ENCODE measurements around the gene DCUN1D1.

DNA sequence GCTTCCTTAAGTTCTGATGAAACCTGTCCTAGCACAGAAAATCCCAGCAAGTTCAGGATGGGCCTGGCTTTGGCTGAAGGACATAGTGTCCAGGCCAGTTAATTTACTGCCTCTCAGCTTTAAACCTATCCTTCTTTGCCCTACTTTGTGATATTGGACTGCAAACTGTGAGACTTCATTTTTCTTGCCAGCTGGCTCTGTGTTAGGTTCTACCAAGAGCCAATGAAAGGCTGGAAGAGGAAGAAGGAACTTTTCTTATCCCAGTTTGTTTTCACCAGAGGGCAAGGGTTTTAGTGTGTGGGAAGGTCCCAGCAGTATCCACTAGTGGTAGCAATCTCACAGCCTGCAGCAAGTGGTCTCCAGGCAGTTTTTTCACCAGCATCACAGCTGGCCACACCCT is 18.2 kb downstream of the DCUN1D1 start:
- TF ChIP-seq, protein P1, sequence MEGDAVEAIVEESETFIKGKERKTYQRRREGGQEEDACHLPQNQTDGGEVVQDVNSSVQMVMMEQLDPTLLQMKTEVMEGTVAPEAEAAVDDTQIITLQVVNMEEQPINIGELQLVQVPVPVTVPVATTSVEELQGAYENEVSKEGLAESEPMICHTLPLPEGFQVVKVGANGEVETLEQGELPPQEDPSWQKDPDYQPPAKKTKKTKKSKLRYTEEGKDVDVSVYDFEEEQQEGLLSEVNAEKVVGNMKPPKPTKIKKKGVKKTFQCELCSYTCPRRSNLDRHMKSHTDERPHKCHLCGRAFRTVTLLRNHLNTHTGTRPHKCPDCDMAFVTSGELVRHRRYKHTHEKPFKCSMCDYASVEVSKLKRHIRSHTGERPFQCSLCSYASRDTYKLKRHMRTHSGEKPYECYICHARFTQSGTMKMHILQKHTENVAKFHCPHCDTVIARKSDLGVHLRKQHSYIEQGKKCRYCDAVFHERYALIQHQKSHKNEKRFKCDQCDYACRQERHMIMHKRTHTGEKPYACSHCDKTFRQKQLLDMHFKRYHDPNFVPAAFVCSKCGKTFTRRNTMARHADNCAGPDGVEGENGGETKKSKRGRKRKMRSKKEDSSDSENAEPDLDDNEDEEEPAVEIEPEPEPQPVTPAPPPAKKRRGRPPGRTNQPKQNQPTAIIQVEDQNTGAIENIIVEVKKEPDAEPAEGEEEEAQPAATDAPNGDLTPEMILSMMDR (IDR thresholded peaks at IDR 0.05) = peak in 1 of 3 experiments; percentile 10
- TF ChIP-seq POLR2A (IDR thresholded peaks at IDR 0.05; ENCODE audit: low read depth) (no peak), POLR2AphosphoS5 (IDR thresholded peaks at IDR 0.05) (peak; percentile 5 to 69)

Data from esophagus muscularis mucosa (tissue), 3 donors.